HEK293 (cell line): ENCODE data around the gene CDC42BPA.

Source experiments
- BCL11A ChIP-seq: fragments of 450-650 bp; formaldehyde crosslinking; IDR thresholded peaks from 2 replicates; pipeline ENCODE4 v1.5.1; 2016; ENCODE audit warnings: low read depth, missing biosample characterization, missing genetic modification characterization
- GLI4 ChIP-seq: fragments of 450-650 bp; formaldehyde crosslinking; IDR thresholded peaks from 2 replicates; pipeline ENCODE4 v1.5.1; 2016; ENCODE audit warnings: missing biosample characterization, missing genetic modification characterization
- GLIS2 ChIP-seq: fragments of 450-650 bp; formaldehyde crosslinking; IDR thresholded peaks from 2 replicates; pipeline ENCODE4 v1.5.1; 2016; ENCODE audit warnings: missing biosample characterization, missing genetic modification characterization
- HOXA7 ChIP-seq: sonication (generic); formaldehyde crosslinking; IDR thresholded peaks from 2 replicates; pipeline ENCODE4 v1.8.1; 2022; ENCODE audit warnings: missing genetic modification reagents, borderline replicate concordance
- IKZF3 ChIP-seq: fragments of 450-650 bp; IDR thresholded peaks from 2 replicates; pipeline ENCODE4 v1.5.0; 2018; ENCODE audit warnings: missing biosample characterization, mild to moderate bottlenecking, missing genetic modification characterization, moderate library complexity
- KLF1 ChIP-seq: fragments of 450-650 bp; formaldehyde crosslinking; IDR thresholded peaks from 2 replicates; pipeline ENCODE4 v1.5.1; 2016; ENCODE audit warnings: missing biosample characterization, missing genetic modification characterization
- KLF16 ChIP-seq: fragments of 450-650 bp; formaldehyde crosslinking; IDR thresholded peaks from 2 replicates; pipeline ENCODE4 v1.5.1; 2017; ENCODE audit warnings: missing biosample characterization, missing genetic modification characterization
- SP3 ChIP-seq: fragments of 450-650 bp; formaldehyde crosslinking; IDR thresholded peaks from 2 replicates; pipeline ENCODE4 v1.5.1; 2016; ENCODE audit warnings: missing biosample characterization, missing genetic modification characterization
- ZBTB7A ChIP-seq: fragments of 450-650 bp; formaldehyde crosslinking; IDR thresholded peaks from 2 replicates; pipeline ENCODE4 v1.5.1; 2016; ENCODE audit warnings: low read depth, missing biosample characterization, missing genetic modification characterization
- ZBTB8A ChIP-seq: fragments of 450-650 bp; formaldehyde crosslinking; IDR thresholded peaks from 2 replicates; pipeline ENCODE4 v1.5.1; 2016; ENCODE audit warnings: missing biosample characterization, missing genetic modification characterization
- ZEB2 ChIP-seq: fragments of 450-650 bp; formaldehyde crosslinking; IDR thresholded peaks from 2 replicates; pipeline ENCODE4 v1.5.1; 2016; ENCODE audit warnings: missing biosample characterization, missing genetic modification characterization
- ZNF366 ChIP-seq: fragments of 450-650 bp; formaldehyde crosslinking; conservative IDR thresholded peaks from 2 replicates; pipeline ENCODE4 v1.5.1; 2016; ENCODE audit warnings: missing biosample characterization, missing genetic modification characterization
- ZNF501 ChIP-seq: fragments of 450-650 bp; formaldehyde crosslinking; IDR thresholded peaks from 2 replicates; pipeline ENCODE4 v1.5.1; 2016; ENCODE audit warnings: missing biosample characterization, missing genetic modification characterization
- ZNF521 ChIP-seq: fragments of 450-650 bp; formaldehyde crosslinking; IDR thresholded peaks from 2 replicates; pipeline ENCODE4 v1.5.1; 2017; ENCODE audit warnings: missing biosample characterization, mild to moderate bottlenecking, missing genetic modification characterization
- ZNF529 ChIP-seq: fragments of 450-650 bp; formaldehyde crosslinking; IDR thresholded peaks from 2 replicates; pipeline ENCODE4 v1.5.1; 2017; ENCODE audit warnings: missing genetic modification characterization, missing biosample characterization; ENCODE audit not compliant: insufficient replicate concordance
- ZNF555 ChIP-seq: fragments of 450-650 bp; formaldehyde crosslinking; conservative IDR thresholded peaks from 2 replicates; pipeline ENCODE4 v1.5.1; 2017; ENCODE audit warnings: missing biosample characterization, mild to moderate bottlenecking, missing genetic modification characterization, inconsistent platforms
- ZNF600 ChIP-seq: fragments of 450-650 bp; formaldehyde crosslinking; IDR thresholded peaks from 2 replicates; pipeline ENCODE4 v1.5.1; 2016; ENCODE audit warnings: missing biosample characterization, missing genetic modification characterization
- ZNF623 ChIP-seq: fragments of 450-650 bp; formaldehyde crosslinking; IDR thresholded peaks from 2 replicates; pipeline ENCODE4 v1.5.1; 2016; ENCODE audit warnings: missing biosample characterization, missing genetic modification characterization
- ZNF624 ChIP-seq: fragments of 450-650 bp; formaldehyde crosslinking; IDR thresholded peaks from 2 replicates; pipeline ENCODE4 v1.5.1; 2017; ENCODE audit warnings: missing biosample characterization, missing genetic modification characterization
- ZSCAN23 ChIP-seq: fragments of 450-650 bp; formaldehyde crosslinking; IDR thresholded peaks from 2 replicates; pipeline ENCODE4 v1.5.1; 2016; ENCODE audit warnings: missing biosample characterization, missing genetic modification characterization
- TF ChIP-seq, protein P1 (sequence below): fragments of 450-650 bp; formaldehyde crosslinking; IDR thresholded peaks from 2 replicates; pipeline ENCODE4 v1.5.1; 2016; ENCODE audit warnings: missing biosample characterization, missing genetic modification characterization
- TF ChIP-seq, protein P2 (sequence below): fragments of 450-650 bp; formaldehyde crosslinking; IDR thresholded peaks from 2 replicates; pipeline ENCODE4 v1.5.1; 2017; ENCODE audit warnings: missing biosample characterization, missing genetic modification characterization
- TF ChIP-seq, protein P3 (sequence below): fragments of 450-650 bp; formaldehyde crosslinking; IDR thresholded peaks from 2 replicates; pipeline ENCODE4 v1.5.1; 2016; ENCODE audit warnings: missing biosample characterization, missing genetic modification characterization
- TF ChIP-seq, protein P4 (sequence below): fragments of 450-650 bp; formaldehyde crosslinking; IDR thresholded peaks from 2 replicates; pipeline ENCODE4 v1.5.1; 2016; ENCODE audit warnings: missing biosample characterization, missing genetic modification characterization
- TF ChIP-seq, protein P5 (sequence below): fragments of 450-650 bp; formaldehyde crosslinking; IDR thresholded peaks from 2 replicates; pipeline ENCODE4 v1.5.1; 2017; ENCODE audit warnings: missing biosample characterization, mild to moderate bottlenecking, missing genetic modification characterization, moderate library complexity
- TF ChIP-seq, protein P6 (sequence below): fragments of 450-650 bp; formaldehyde crosslinking; IDR thresholded peaks from 2 replicates; pipeline ENCODE4 v1.5.1; 2016; ENCODE audit warnings: missing biosample characterization, missing genetic modification characterization
- TF ChIP-seq, protein P7 (sequence below): fragments of 450-650 bp; formaldehyde crosslinking; IDR thresholded peaks from 2 replicates; pipeline ENCODE4 v1.5.1; 2016; ENCODE audit warnings: missing biosample characterization, missing genetic modification characterization
- TF ChIP-seq, protein P8 (sequence below): fragments of 450-650 bp; formaldehyde crosslinking; IDR thresholded peaks from 2 replicates; pipeline ENCODE4 v1.5.1; 2016; ENCODE audit warnings: missing biosample characterization, missing genetic modification characterization

CDC42BPA gene

DNA sequence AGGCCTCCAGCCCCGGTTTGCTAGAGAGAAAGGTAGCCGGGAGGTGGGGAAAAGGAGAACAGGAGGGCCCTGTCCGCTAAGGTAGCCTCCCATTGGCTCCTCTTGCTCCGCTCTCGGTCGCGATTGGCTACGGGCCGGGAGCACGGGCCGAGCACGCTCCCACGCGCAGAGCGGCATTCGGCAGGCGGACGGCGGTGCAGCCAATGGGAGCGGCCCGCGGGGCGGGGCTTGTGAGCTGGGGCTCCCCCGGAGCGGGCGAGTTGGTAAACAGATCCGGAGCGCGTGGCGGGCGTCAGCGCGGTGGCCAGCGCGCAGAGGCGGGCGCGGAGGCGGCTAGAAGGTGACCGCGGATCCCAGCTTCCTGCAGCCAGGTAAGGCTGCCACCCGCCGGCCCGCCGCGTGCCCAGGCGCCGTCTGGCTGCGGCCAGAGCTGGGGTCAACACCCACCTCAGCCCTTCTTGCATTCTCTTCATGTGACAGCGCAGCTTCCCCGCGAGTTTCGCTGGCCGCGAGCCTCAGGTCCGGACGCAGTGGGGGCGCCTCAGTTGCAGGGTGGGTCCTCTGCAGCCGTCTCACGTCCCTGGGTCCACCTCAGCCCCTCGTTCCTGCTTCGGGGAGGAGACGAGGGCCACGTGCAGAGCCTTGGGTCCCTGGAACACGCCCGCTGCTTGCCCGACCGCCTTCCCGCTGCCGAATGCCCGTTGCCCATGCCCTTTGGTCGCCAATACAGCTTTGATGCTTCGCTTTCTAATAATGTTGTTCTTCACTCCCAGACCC lies 378.1 kb downstream of the CDC42BPA start, which contains the start of gene COQ8A (continued):
- TF ChIP-seq ZBTB7A (tag by site-specific recombination): peak; percentile 77; the same call in 1 of the 2 replicates
- TF ChIP-seq, protein P1, sequence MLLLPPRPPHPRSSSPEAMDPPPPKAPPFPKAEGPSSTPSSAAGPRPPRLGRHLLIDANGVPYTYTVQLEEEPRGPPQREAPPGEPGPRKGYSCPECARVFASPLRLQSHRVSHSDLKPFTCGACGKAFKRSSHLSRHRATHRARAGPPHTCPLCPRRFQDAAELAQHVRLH (tag by site-specific recombination): peak; percentile 77; the same call in 1 of the 2 replicates
- no peak for TF ChIP-seq HOXA7 (CRISPR knock-in tag)
- TF ChIP-seq GLI4 (tag by site-specific recombination): 0 out of 2 replicates have a peak, but pooled peaks have one; percentile 12
- no peak for TF ChIP-seq ZNF624 (tag by site-specific recombination)
- peak; percentile 83 for TF ChIP-seq ZNF501
- TF ChIP-seq, protein P2, sequence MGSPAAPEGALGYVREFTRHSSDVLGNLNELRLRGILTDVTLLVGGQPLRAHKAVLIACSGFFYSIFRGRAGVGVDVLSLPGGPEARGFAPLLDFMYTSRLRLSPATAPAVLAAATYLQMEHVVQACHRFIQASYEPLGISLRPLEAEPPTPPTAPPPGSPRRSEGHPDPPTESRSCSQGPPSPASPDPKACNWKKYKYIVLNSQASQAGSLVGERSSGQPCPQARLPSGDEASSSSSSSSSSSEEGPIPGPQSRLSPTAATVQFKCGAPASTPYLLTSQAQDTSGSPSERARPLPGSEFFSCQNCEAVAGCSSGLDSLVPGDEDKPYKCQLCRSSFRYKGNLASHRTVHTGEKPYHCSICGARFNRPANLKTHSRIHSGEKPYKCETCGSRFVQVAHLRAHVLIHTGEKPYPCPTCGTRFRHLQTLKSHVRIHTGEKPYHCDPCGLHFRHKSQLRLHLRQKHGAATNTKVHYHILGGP (tag by site-specific recombination): no peak
- TF ChIP-seq, protein P3, sequence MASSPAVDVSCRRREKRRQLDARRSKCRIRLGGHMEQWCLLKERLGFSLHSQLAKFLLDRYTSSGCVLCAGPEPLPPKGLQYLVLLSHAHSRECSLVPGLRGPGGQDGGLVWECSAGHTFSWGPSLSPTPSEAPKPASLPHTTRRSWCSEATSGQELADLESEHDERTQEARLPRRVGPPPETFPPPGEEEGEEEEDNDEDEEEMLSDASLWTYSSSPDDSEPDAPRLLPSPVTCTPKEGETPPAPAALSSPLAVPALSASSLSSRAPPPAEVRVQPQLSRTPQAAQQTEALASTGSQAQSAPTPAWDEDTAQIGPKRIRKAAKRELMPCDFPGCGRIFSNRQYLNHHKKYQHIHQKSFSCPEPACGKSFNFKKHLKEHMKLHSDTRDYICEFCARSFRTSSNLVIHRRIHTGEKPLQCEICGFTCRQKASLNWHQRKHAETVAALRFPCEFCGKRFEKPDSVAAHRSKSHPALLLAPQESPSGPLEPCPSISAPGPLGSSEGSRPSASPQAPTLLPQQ (tag by site-specific recombination): peak; percentile 63
- no peak for TF ChIP-seq BCL11A (tag by site-specific recombination)
- TF ChIP-seq ZBTB8A: peak; percentile 91
- peak; percentile 89 for TF ChIP-seq SP3
- no peak for TF ChIP-seq ZSCAN23 (tag by site-specific recombination)
- TF ChIP-seq, protein P4, sequence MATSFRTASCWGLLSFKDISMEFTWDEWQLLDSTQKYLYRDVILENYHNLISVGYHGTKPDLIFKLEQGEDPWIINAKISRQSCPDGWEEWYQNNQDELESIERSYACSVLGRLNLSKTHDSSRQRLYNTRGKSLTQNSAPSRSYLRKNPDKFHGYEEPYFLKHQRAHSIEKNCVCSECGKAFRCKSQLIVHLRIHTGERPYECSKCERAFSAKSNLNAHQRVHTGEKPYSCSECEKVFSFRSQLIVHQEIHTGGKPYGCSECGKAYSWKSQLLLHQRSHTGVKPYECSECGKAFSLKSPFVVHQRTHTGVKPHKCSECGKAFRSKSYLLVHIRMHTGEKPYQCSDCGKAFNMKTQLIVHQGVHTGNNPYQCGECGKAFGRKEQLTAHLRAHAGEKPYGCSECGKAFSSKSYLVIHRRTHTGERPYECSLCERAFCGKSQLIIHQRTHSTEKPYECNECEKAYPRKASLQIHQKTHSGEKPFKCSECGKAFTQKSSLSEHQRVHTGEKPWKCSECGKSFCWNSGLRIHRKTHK (tag by site-specific recombination): no peak
- TF ChIP-seq ZNF600: peak; percentile 57
- TF ChIP-seq ZNF555 (tag by site-specific recombination): no peak
- TF ChIP-seq ZNF366 (tag by site-specific recombination): peak; percentile 97
- TF ChIP-seq GLIS2: peak; percentile 97
- TF ChIP-seq, protein P5, sequence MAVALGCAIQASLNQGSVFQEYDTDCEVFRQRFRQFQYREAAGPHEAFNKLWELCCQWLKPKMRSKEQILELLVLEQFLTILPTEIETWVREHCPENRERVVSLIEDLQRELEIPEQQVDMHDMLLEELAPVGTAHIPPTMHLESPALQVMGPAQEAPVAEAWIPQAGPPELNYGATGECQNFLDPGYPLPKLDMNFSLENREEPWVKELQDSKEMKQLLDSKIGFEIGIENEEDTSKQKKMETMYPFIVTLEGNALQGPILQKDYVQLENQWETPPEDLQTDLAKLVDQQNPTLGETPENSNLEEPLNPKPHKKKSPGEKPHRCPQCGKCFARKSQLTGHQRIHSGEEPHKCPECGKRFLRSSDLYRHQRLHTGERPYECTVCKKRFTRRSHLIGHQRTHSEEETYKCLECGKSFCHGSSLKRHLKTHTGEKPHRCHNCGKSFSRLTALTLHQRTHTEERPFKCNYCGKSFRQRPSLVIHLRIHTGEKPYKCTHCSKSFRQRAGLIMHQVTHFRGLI (tag by site-specific recombination): no peak
- TF ChIP-seq, protein P6, sequence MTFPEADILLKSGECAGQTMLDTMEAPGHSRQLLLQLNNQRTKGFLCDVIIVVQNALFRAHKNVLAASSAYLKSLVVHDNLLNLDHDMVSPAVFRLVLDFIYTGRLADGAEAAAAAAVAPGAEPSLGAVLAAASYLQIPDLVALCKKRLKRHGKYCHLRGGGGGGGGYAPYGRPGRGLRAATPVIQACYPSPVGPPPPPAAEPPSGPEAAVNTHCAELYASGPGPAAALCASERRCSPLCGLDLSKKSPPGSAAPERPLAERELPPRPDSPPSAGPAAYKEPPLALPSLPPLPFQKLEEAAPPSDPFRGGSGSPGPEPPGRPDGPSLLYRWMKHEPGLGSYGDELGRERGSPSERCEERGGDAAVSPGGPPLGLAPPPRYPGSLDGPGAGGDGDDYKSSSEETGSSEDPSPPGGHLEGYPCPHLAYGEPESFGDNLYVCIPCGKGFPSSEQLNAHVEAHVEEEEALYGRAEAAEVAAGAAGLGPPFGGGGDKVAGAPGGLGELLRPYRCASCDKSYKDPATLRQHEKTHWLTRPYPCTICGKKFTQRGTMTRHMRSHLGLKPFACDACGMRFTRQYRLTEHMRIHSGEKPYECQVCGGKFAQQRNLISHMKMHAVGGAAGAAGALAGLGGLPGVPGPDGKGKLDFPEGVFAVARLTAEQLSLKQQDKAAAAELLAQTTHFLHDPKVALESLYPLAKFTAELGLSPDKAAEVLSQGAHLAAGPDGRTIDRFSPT (tag by site-specific recombination): peak; percentile 79
- no peak for TF ChIP-seq IKZF3 (tag by site-specific recombination)
- no peak for TF ChIP-seq ZNF521 (tag by site-specific recombination)
- no peak for TF ChIP-seq ZNF623 (tag by site-specific recombination)
- TF ChIP-seq KLF1: peak; percentile 62; the same call in 1 of the 2 replicates
- peak; percentile 52; the same call in 1 of the 2 replicates for TF ChIP-seq ZEB2 (tag by site-specific recombination)
- peak; percentile 89 for TF ChIP-seq KLF16 (tag by site-specific recombination)
- TF ChIP-seq, protein P7, sequence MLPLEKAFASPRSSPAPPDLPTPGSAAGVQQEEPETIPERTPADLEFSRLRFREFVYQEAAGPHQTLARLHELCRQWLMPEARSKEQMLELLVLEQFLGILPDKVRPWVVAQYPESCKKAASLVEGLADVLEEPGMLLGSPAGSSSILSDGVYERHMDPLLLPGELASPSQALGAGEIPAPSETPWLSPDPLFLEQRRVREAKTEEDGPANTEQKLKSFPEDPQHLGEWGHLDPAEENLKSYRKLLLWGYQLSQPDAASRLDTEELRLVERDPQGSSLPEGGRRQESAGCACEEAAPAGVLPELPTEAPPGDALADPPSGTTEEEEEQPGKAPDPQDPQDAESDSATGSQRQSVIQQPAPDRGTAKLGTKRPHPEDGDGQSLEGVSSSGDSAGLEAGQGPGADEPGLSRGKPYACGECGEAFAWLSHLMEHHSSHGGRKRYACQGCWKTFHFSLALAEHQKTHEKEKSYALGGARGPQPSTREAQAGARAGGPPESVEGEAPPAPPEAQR (tag by site-specific recombination): no peak
- no peak for TF ChIP-seq ZNF529 (tag by site-specific recombination)
- TF ChIP-seq, protein P8, sequence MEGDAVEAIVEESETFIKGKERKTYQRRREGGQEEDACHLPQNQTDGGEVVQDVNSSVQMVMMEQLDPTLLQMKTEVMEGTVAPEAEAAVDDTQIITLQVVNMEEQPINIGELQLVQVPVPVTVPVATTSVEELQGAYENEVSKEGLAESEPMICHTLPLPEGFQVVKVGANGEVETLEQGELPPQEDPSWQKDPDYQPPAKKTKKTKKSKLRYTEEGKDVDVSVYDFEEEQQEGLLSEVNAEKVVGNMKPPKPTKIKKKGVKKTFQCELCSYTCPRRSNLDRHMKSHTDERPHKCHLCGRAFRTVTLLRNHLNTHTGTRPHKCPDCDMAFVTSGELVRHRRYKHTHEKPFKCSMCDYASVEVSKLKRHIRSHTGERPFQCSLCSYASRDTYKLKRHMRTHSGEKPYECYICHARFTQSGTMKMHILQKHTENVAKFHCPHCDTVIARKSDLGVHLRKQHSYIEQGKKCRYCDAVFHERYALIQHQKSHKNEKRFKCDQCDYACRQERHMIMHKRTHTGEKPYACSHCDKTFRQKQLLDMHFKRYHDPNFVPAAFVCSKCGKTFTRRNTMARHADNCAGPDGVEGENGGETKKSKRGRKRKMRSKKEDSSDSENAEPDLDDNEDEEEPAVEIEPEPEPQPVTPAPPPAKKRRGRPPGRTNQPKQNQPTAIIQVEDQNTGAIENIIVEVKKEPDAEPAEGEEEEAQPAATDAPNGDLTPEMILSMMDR (tag by site-specific recombination): peak; percentile 60
